ENCODE measurements around the gene FGFBP1. TPM values are rescaled to one million over a fixed set of nuclear protein-coding genes. Genes with fewer than 3 reads are reported as not detected.
A peak's percentile ranks its signal among the peaks of the same experiment; 100 is the strongest.

The FGFBP1 gene
- total and polyA plus RNA-seq, 8 donors: 0.10 to 52.1 (median 0.14) TPM; not detected in 2

- Histone ChIP-seq H3K9me3 (no peaks in the 10 kb centered on the region), H3K27ac (no peak overlapping the region), H3K4me1 (no peaks in the 10 kb centered on the region), H3K36me3 (no peaks in the 10 kb centered on the region), H3K27me3 (no peaks in the 10 kb centered on the region), H3K4me3 (no peak overlapping the region)
- ATAC-seq (no peak), DNase-seq (no peak)
- no peak for TF ChIP-seq CTCF (IDR thresholded peaks at IDR 0.05)
- intact Hi-C loops (cut with DNase I): no loop called here
Measured at GRCh38 chr4:15947684-15948083, 9.1 kb upstream of the FGFBP1 start.

GRCh38 chr4:15945516-15945915 is 7.0 kb upstream of the FGFBP1 start:
- no peaks in the 10 kb centered on the region for H3K27me3 ChIP-seq
- no peak overlapping the region for H3K27ac ChIP-seq
- intact Hi-C loops (cut with DNase I): no loop called here
- H3K9me3 ChIP-seq: no peaks in the 10 kb centered on the region
- no peaks in the 10 kb centered on the region for H3K4me1 ChIP-seq
- no peak for TF ChIP-seq CTCF (IDR thresholded peaks at IDR 0.05)
- ATAC-seq (peak; percentile 44), DNase-seq (no peak)
- no peaks in the 10 kb centered on the region for H3K36me3 ChIP-seq
- H3K4me3 ChIP-seq: no peak overlapping the region

GRCh38 chr4:15944895-15945294 is 6.4 kb upstream of the FGFBP1 start:
- Histone ChIP-seq H3K4me3 (no peak overlapping the region), H3K36me3 (no peaks in the 10 kb centered on the region), H3K4me1 (no peaks in the 10 kb centered on the region), H3K27me3 (no peaks in the 10 kb centered on the region), H3K9me3 (no peaks in the 10 kb centered on the region), H3K27ac (no peak overlapping the region)
- ATAC-seq (no peak), DNase-seq (no peak)
- no peak for TF ChIP-seq CTCF (IDR thresholded peaks at IDR 0.05)
- intact Hi-C loops (cut with DNase I): no loop called here

- H3K27me3 ChIP-seq: no peaks in the 10 kb centered on the region
- H3K4me1 ChIP-seq: no peaks in the 10 kb centered on the region
- H3K9me3 ChIP-seq: no peaks in the 10 kb centered on the region
- no peaks in the 10 kb centered on the region for H3K36me3 ChIP-seq
- H3K4me3 ChIP-seq: no peak overlapping the region
- no peak for TF ChIP-seq CTCF (IDR thresholded peaks at IDR 0.05)
- intact Hi-C loops (cut with DNase I): no loop called here
- DNase-seq: no peak
- H3K27ac ChIP-seq: no peak overlapping the region
- ATAC-seq: no peak
Measured at GRCh38 chr4:15942283-15942682, 3.7 kb upstream of the FGFBP1 start.

- H3K36me3 ChIP-seq: no peaks in the 10 kb centered on the region
- intact Hi-C loops (cut with DNase I): no loop called here
- no peaks in the 10 kb centered on the region for H3K27me3 ChIP-seq
- no peak overlapping the region for H3K27ac ChIP-seq
- no peak for TF ChIP-seq CTCF (IDR thresholded peaks at IDR 0.05)
- DNase-seq (peak in 2 of 4 donors; percentile 33 to 81), ATAC-seq (peak; percentile 77)
- H3K4me1 ChIP-seq: no peaks in the 10 kb centered on the region
- H3K4me3 ChIP-seq: peak overlapping the region in 1 of 2 donors; percentile 15
- H3K9me3 ChIP-seq: no peaks in the 10 kb centered on the region
Measured at GRCh38 chr4:15938182-15938581, 358 bp downstream of the FGFBP1 start.

All from left lung (tissue), 10 donors.